HG02798 (cell line): ENCODE data around the gene MNDA.

ENCODE experiments used
- ATAC-seq: cut with Tn5 transposase; IDR thresholded peaks from one replicate; pipeline ENCODE4 v1.9.1; 2021; ENCODE audit warnings: mild to moderate bottlenecking; ENCODE audit not compliant: unreplicated experiment, poor library complexity

Gene MNDA

DNA sequence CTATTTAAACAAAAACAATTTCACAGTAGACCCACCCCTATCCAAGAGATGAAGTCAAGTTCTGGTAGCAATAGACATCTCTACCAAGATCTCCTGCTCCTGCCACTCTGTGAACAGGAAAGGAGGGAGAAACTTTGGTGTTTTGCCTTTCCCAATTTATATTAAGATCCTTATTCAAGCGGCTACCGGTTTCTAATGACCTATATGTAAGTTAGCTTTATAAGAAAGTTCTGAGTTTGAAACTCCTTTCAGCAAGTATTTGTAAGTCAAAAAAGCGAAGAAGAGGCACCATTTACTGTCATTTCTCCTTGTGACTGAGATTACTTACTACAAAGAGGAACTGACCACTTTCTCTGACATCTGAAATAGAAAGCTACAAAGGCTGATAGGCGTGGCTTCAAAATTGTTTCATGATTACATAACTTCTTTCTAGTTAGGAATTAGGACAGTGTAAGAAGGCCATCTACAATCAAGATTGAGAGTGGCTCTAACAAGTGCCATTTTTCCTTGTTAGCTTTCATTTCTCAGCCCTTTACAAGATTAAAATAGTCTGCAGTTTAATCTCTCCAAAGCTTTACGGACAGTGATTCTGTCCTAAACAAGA, at the start of gene MNDA:
TSS of gene MNDA (plus strand) at position 448 of the 604 bp plus-strand sequence. CDS start 10,803 bp downstream, outside the sequence.
- peak; percentile 91 for ATAC-seq

DNA sequence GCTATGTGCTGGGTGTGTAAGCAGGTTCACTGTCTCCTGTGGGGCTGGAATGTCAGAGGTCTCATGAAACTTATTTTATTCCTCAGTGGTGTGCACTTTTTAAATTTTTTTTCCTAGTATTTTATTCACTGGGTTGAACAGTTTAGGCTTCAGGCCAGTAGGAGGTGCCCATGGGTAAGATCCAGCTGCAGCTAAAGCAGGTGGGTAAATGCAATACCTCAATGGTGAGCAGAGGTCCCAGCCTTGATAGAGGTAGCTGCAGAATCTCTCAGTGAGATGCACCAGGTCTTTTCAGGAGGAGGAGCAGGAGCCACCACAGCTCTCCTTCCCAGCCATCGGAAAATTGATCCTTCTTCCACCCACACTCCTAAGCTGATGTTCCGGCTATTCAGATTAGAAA, 37.5 kb upstream of the MNDA start:
- ATAC-seq, result peak; percentile 58

DNA sequence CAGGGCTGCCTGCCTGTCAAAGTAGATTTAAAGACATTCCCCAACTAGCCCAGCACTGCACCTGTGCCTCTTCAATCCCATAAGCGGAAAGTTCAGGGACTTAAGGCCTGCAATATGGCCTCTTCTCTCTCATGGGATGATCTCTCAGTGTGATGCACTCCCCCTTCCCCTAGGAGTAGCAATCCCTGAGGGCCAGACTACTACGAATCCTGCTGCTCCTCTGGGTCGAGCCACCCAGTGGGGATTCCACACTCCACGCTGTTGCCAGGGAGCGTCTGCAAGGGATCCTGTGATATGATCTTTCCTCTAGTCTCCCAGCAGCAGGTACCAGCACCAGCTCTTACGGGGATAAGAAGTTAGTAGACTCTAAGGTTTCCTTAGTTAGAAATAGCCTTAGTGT, 36.9 kb upstream of the MNDA start:
- no peak for ATAC-seq

DNA sequence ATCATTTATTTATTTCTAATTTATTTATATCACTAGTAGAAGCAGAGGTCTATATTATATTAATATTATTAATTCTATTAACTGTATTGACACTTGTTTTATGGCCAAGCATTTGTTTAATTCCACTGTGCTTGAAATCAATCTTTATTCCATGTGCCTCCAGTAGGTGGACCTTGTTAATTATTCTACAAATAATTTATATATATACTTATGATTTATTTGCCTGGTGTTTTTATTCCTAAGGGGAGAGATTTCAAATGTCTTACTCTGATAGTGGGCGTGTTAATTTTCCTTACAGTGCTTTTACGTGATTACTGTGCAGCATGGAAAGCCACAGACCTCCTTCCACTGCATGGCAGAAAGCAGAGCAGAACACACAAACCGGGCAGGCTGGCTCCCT, 32.6 kb upstream of the MNDA start:
- ATAC-seq, result no peak

GRCh38 chr1:158799689-158800088, 31.5 kb upstream of the MNDA start:
- ATAC-seq, result no peak

DNA sequence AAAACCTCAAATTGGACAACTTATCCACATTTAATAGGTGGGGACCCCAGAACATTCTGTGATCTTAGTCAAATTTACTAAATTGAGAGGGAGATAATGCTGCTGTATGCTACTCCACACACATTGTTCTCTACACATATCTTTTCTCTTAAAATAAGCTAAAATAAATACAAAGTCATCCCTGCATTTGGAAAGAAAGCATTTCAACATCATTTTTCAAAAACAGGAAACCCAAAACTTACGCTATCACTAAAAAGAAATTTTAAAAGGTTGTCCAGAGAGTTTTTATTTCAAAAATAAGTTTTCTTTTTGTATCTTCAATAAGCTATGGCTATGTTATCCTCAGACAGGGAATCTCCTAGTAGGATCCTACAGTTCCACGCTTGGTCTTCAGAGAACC, 30.6 kb upstream of the MNDA start:
- no peak for ATAC-seq

- no peak for ATAC-seq
Observed at GRCh38 chr1:158801396-158801795, 29.8 kb upstream of the MNDA start.

DNA sequence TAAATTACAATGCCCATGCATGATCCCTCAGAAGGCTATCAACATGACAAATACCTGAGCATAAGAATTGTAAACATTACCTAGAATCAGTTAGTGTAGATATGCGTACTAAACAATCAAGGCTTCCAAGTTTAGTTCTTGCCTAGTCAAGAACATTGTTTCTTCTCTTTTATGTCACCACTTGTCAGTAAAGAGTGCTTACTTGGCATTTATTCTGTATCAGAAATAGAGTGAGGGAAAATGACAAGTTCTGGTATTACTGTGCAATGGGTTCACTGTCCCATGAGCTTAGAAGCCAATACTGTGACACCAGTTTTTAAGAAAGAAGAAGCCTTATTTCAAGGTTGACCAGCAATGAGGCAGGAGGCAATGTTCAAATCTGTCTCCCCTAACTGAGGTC, 27.5 kb upstream of the MNDA start:
- no peak for ATAC-seq

GRCh38 chr1:158806916-158807536, 24.1 kb upstream of the MNDA start:
- ATAC-seq, result no peak

DNA sequence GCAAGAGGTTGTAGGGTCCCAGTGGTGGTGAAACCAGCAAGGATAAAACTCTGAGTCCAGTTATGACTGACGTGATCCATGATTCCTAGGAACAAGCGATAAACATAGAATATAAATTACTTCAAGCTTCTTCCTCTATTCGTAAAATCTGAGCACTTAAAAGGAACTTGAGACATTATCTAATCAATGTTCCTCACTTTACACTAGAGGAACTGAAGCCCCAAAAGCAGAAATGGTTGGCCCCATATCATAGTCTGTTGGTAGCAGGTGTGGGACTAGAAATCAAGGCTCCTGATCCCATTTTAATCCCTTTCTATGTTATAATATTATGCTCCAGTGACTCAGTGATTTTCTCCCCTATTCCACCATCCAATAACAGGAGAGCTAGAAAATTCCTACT, 21.9 kb upstream of the MNDA start:
- ATAC-seq, result no peak

GRCh38 chr1:158809862-158810261, 21.3 kb upstream of the MNDA start:
- no peak for ATAC-seq

DNA sequence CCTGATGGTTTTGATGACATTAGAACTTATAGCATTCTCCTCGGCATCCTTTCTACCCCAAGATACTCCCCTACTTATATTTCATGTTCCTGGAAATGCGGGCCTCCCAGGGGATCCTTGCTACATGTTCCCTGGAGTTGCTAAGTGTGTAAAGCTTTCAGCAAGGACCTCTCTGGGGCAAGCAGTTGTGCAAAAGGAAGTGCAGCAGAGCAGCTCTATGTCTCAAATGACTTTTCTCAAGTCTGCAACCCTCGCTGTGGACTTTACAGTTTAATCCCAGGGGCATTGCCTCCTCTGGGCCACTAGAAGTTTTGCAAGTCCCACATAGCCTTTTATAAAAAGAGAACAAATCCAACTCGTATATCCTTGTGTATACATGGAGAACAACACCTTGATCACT, 20.8 kb upstream of the MNDA start:
- no peak for ATAC-seq

GRCh38 chr1:158812336-158812735, 18.8 kb upstream of the MNDA start:
- ATAC-seq, result no peak

DNA sequence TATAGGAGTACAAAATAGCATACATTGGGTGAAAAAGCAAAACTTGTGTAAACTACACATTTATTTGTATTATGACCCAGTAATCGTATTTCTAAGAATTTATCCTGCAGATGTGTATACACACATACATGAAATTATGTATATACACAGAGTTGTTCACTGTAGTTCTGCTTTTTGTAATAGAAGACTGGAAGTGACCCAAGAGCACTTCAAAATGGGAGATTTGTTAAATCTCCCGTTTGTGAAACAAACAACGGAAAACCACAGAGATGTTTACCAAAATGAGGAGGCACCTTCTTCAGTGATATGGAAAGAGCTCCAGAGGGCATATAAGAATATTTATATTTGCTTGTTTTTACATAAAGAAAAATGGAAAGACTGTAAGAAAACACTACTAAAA, 18.0 kb upstream of the MNDA start:
- no peak for ATAC-seq

DNA sequence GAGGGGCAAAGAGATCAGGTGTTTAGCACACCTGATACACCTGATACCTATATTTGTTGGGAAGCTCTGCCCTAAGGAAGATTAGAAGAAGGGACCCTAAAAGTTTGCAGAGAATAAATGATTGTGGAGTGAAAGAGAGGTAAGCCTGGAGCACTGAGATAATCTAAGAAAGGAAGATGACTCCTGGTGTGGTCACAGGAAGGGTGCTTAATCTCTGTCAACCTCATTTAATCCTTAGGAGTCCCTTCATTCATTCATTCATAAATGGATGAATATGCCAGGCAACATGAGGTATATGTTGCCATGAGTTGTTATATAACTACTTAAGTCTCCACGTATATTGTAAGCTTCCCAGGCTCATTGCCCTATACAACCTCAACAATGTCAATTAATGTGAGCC, 16.2 kb upstream of the MNDA start:
- ATAC-seq, result no peak

- ATAC-seq, result no peak
Observed at GRCh38 chr1:158818560-158818959, 12.6 kb upstream of the MNDA start.

GRCh38 chr1:158818975-158819431, 12.1 kb upstream of the MNDA start:
- ATAC-seq, result no peak

- ATAC-seq, result peak; percentile 94
Observed at GRCh38 chr1:158819461-158820443, 11.4 kb upstream of the MNDA start.

GRCh38 chr1:158821723-158822122, 9.4 kb upstream of the MNDA start:
- no peak for ATAC-seq

- peak; percentile 74 for ATAC-seq
Observed at GRCh38 chr1:158830074-158830677, 975 bp upstream of the MNDA start.

- ATAC-seq, result no peak
Observed at GRCh38 chr1:158833264-158833663, 2.1 kb downstream of the MNDA start.
